ENCODE data around the gene GSN.

GSN gene

GRCh38 chr9:121274851-121275250, 6.9 kb downstream of the GSN start:
- no peak for DNase-seq

- DNase-seq: no peak
Measured at GRCh38 chr9:121275781-121276658, 8.1 kb downstream of the GSN start.

- no peak for DNase-seq
Measured at GRCh38 chr9:121277026-121277425, 9.1 kb downstream of the GSN start.

GRCh38 chr9:121277518-121278295, 9.7 kb downstream of the GSN start:
- no peak for DNase-seq

GRCh38 chr9:121278477-121279261, 10.7 kb downstream of the GSN start:
- DNase-seq: peak; percentile 96

GRCh38 chr9:121279776-121280388, 11.9 kb downstream of the GSN start:
- DNase-seq: no peak

- DNase-seq: no peak
Measured at GRCh38 chr9:121280715-121281613, 13.0 kb downstream of the GSN start.

GRCh38 chr9:121281614-121282276, 13.8 kb downstream of the GSN start:
- no peak for DNase-seq

- DNase-seq: no peak
Measured at GRCh38 chr9:121282277-121283079, 14.5 kb downstream of the GSN start.

- no peak for DNase-seq
Measured at GRCh38 chr9:121283080-121283398, 15.1 kb downstream of the GSN start.

GRCh38 chr9:121283856-121284732, 16.1 kb downstream of the GSN start:
- no peak for DNase-seq

GRCh38 chr9:121284733-121285451, 16.9 kb downstream of the GSN start:
- no peak for DNase-seq

GRCh38 chr9:121285835-121286687, 18.1 kb downstream of the GSN start:
- DNase-seq: peak; percentile 59

GRCh38 chr9:121286688-121286972, 18.7 kb downstream of the GSN start:
- DNase-seq: no peak

GRCh38 chr9:121286973-121287741, 19.2 kb downstream of the GSN start:
- peak; percentile 92 for DNase-seq

GRCh38 chr9:121288673-121289025, 20.7 kb downstream of the GSN start:
- DNase-seq: no peak

Measured in amniotic stem cell (primary cell).